HG03442 (cell line): ENCODE measurements around the gene PRR20D.
"Not testable (repeated sequence)": the region's sequence is repeated elsewhere in the genome, so short reads cannot be mapped to it uniquely, and the experiment has no call there.

ENCODE experiments used
- ATAC-seq: cut with Tn5 transposase; IDR thresholded peaks from one replicate; pipeline ENCODE4 v1.9.1; 2021; ENCODE audit warnings: mild to moderate bottlenecking, moderate library complexity; ENCODE audit not compliant: unreplicated experiment

The PRR20D gene

DNA sequence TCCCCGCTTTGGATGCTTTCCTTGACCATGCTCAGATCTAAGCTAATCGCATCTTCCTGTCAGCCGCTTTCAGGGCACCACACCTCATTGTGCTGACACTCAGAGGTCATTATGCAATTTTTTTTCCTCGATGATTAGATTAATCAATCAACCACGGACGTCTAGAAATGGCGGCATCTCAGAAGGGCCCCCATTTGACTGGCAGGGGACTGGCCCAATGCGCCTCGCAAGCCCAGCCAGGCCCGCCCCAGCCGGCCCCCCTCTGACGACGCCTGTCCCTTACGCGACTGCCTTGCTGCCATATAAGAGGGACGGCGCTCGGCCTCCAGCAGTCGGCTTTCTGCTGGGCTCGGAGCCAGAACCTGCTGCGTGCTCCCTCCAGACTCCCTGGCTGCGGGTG is at the start of gene PRR20D:
Gene PRR20D (plus strand): TSS at position 301 of the 400 bp plus-strand sequence. CDS start 387 bp downstream, outside the sequence.
- ATAC-seq, result not testable (repeated sequence)

DNA sequence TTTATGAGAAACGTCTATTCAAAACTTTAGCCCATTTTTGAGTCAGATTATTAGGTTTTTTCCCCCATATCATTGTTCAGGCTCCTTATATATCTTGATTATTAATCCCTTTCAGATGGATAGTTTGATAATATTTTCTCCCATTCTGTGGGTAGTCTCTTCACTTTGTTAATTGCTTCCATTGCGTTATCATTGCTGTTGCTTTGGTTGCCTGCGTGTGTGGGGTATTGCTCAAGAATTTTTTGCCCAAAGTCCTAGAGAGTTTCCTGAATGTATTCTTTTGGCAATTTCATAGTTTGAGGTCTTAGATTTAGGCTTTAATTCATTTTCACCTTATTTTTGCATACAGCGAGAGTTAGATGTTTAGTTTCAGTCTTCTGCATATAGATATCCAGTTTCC is 45.5 kb upstream of the PRR20D start:
- no peak for ATAC-seq

DNA sequence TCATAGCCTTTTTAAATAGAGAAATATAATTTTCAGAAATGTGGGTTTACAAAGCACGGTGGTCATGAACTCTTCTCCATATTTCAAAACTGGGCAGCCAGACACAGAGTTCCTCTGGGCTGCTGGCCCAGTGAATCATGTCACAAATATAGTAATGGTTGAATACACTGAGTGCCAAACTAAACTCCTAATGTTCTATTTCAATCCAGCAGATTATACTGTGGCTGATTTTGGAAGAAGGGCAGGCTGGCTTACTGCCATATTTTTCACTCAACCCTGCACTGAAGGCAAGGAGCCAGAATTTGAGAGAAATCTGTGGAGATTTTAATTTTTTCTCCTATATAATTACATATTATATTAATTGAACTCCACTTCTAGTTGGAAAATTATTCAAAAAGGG is 36.8 kb upstream of the PRR20D start:
- ATAC-seq, result no peak

DNA sequence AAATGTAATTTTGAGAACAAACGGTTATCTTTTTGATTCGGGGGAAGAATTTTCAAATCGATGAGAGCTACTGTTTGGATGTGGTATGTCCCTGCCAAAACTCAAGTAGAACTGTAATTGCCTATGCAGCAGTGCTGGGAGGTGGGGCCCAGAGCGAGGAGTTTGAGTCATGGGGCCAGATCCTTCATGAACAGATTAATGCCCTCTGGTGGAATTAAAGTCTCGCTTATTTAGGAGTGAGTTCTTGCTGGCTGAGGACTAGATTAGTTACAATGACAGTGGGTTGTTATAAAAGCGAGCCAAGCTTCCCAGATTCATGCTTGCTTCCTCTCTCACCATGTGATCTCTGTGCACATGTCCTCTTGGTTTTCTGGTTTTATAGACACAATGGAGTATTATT is 31.5 kb upstream of the PRR20D start:
- no peak for ATAC-seq

DNA sequence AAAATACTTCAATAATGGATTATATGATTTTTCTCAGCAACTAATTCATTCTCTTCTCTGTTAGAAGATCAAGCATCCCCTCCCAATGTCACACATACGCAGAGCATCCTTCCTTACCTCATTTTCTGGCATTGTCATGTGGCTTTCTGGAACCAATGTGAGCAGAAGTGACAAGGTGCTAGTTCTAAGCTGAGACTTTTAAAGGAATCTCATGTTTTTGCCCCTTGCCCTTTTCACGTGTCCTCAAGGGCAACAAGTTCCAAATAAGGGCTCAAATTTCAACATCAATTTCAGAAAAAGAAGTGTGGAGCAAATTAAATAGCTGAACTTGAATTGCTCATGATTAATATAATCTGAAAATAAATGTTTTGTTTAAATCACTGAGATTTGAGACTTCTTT is 24.3 kb upstream of the PRR20D start:
- ATAC-seq, result no peak

DNA sequence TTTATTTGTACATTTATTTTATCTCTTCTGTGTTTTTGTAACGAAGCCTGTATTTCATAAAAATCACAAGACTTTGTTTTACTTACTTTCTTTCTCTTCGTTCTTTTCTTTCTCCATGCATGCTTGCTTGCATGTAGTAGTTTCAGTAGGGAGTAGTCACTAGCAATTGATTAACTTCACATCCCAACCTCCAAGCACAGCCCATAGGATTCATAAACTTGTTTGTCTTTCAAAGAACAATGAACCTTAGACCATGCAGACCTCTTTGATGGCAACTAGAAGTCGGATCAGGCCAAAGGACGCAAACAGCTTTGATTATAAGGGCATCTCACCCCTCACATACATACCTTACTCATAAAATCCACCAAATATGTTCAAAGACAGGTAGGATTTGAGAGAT is 22.8 kb upstream of the PRR20D start:
- ATAC-seq, result no peak

DNA sequence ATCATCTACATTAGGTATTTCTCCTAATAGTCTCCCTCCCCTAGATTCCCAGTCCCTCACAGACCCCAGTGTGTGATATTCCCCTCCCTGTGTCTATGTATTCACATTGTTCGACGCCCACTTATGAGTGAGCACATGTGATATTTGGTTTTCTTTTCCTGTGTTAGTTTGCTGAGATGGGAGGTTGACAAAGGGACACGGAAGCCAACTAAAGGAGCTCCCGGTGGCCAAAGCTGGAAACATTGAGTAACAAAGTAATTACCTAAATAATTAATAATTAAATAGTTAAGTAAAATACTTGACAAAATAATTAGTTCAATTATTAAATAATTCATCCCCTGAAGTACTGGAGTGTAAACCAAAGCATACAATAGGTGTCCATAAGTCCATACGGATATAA is 21.4 kb upstream of the PRR20D start:
- ATAC-seq, result no peak

DNA sequence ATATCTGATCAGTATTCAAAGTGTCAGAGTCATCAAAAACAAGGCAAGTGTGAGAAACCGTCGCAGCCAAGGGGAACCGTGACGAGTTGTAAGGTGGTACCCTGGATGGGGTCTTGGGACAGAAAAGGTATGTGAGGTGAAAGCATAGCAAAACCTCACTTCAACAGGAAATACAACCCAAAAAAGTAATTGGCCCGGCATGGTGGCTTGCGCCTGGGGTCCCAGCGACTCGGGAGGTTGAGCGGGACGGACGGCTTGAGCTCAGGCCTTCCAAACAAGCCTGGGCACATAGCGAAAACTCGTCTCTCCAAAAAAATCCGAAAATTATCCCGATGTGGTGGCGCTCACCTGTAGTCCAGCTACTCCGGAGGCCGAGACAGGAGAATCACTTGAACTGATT is 20.7 kb upstream of the PRR20D start:
- not testable (repeated sequence) for ATAC-seq

DNA sequence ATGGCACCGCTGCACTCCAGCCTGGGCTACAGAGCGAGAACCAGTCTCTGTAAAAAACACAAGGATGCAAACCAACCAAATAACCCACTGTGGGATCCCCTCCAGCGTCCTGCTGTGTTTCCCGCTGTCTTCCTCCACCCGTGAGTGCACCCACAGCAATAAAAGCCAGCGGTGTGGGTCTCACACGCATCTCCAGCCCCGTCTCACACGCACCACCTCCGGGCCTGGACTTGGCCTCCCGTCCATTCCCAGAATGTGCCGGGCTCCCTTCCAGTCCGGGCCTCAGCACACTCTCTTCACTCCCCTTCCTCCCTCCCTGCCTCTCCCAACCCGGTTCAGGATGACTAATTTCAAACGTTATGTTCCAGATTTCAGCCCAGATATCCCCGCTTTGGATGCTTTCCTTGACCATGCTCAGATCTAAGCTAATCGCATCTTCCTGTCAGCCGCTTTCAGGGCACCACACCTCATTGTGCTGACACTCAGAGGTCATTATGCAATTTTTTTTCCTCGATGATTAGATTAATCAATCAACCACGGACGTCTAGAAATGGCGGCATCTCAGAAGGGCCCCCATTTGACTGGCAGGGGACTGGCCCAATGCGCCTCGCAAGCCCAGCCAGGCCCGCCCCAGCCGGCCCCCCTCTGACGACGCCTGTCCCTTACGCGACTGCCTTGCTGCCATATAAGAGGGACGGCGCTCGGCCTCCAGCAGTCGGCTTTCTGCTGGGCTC is 20.0 kb upstream of the PRR20D start, which contains the start of gene PRR20A:
Gene PRR20A (plus strand): TSS at position 684 of the 734 bp plus-strand sequence. CDS start 387 bp downstream, outside the sequence.
- ATAC-seq, result not testable (repeated sequence)

DNA sequence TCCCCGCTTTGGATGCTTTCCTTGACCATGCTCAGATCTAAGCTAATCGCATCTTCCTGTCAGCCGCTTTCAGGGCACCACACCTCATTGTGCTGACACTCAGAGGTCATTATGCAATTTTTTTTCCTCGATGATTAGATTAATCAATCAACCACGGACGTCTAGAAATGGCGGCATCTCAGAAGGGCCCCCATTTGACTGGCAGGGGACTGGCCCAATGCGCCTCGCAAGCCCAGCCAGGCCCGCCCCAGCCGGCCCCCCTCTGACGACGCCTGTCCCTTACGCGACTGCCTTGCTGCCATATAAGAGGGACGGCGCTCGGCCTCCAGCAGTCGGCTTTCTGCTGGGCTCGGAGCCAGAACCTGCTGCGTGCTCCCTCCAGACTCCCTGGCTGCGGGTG is 13.2 kb upstream of the PRR20D start, which contains the start of gene PRR20B:
Gene PRR20B (plus strand): TSS at position 301 of the 400 bp plus-strand sequence. CDS start 387 bp downstream, outside the sequence.
- ATAC-seq, result not testable (repeated sequence)

DNA sequence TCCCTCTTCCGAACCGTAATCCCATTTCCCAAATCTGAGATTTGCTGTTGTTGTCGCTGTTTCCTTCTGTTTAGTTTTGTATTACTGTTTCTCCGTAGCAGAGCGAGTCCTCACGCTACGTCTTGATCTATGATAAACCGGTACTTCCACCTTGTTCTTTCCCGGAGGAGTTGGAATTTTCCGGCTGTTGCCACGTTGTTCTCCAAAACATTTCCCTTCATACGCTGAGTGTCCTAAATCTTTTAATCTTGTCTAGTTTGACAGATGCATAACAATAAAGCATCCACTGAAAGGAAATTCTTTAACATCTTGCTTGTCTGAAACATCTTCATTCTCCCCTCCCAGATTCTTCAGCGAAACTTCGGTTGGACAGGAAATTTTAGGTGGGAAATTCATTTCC is 12.3 kb upstream of the PRR20D start:
- ATAC-seq, result not testable (repeated sequence)

DNA sequence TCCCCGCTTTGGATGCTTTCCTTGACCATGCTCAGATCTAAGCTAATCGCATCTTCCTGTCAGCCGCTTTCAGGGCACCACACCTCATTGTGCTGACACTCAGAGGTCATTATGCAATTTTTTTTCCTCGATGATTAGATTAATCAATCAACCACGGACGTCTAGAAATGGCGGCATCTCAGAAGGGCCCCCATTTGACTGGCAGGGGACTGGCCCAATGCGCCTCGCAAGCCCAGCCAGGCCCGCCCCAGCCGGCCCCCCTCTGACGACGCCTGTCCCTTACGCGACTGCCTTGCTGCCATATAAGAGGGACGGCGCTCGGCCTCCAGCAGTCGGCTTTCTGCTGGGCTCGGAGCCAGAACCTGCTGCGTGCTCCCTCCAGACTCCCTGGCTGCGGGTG is 6.7 kb upstream of the PRR20D start, which contains the start of gene PRR20C:
Gene PRR20C (plus strand): TSS at position 301 of the 400 bp plus-strand sequence. CDS start 387 bp downstream, outside the sequence.
- ATAC-seq, result not testable (repeated sequence)

DNA sequence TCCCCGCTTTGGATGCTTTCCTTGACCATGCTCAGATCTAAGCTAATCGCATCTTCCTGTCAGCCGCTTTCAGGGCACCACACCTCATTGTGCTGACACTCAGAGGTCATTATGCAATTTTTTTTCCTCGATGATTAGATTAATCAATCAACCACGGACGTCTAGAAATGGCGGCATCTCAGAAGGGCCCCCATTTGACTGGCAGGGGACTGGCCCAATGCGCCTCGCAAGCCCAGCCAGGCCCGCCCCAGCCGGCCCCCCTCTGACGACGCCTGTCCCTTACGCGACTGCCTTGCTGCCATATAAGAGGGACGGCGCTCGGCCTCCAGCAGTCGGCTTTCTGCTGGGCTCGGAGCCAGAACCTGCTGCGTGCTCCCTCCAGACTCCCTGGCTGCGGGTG is 6.5 kb downstream of the PRR20D start, which contains the start of gene PRR20E:
Gene PRR20E (plus strand): TSS at position 301 of the 400 bp plus-strand sequence. CDS start 387 bp downstream, outside the sequence.
- not testable (repeated sequence) for ATAC-seq

DNA sequence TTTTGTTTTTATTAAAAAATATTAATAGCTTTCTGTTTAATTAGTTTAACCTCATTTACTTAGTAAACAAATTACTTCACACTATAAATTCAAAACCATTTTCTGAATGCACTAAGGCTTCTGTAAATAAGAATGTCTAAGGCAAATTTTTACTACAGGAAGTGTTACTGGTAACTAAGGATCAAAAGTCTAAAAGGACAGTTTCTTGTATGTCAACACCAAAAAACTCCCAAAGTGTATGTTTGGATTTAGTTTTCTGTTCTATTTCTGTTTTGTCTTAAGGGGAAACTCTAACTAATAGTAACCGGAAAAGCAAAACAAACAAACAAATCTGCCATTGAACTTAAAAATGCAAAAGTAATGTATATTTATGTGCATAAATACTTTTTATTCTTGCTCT is 31.2 kb downstream of the PRR20D start:
- no peak for ATAC-seq

DNA sequence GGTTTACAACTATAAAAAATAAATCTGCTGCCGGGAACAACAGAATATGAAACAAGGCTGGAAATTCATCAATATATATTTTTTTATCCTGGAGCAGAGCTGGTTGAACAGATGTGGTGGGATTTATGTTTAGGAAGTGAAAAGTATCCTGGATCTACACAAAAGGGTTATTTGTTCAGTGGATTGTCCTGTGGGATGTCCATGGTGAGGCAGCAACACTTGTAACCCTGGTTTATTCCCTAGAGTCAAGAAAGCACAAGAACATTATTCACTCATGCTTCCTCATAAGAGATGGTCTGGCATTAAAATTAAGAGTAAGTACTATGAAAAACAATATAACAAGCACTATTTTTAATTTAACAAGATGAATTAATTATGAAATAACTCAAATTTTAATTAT is 52.6 kb downstream of the PRR20D start:
- ATAC-seq, result no peak
